HTR-8/SVneo (cell line): Measurements from ENCODE around the gene RBM43.
"Not testable (repeated sequence)": the region's sequence is repeated elsewhere in the genome, so short reads cannot be mapped to it uniquely, and the experiment has no call there.

Source experiments
- DNase-seq: peaks from one replicate; pipeline ENCODE4 v3.0.0; 2011; ENCODE audit warnings: low spot score, mixed read lengths; ENCODE audit not compliant: insufficient read length
- FAIRE-seq: peaks from 2 replicates; lab custom pipeline; 2011; peaks lifted over from hg19 to GRCh38; lab: Jason Lieb, UNC

Gene RBM43

GRCh38 chr2:151269798-151270568, 8.3 kb upstream of the RBM43 start:
- DNase-seq (no peak), FAIRE-seq (no peak)

GRCh38 chr2:151268085-151268484, 6.4 kb upstream of the RBM43 start:
- DNase-seq (no peak), FAIRE-seq (no peak)

- DNase-seq (no peak), FAIRE-seq (no peak)
These were observed 5.9 kb upstream of the RBM43 start for GRCh38 chr2:151267537-151267936.

- FAIRE-seq (no peak), DNase-seq (no peak)
These were observed 4.3 kb upstream of the RBM43 start for GRCh38 chr2:151265991-151266390.

- FAIRE-seq (no peak), DNase-seq (no peak)
These were observed 2.6 kb upstream of the RBM43 start for GRCh38 chr2:151264157-151264825.

GRCh38 chr2:151262629-151263028, 966 bp upstream of the RBM43 start:
- FAIRE-seq (no peak), DNase-seq (no peak)

GRCh38 chr2:151261977-151262291, 271 bp upstream of the RBM43 start:
- DNase-seq (no peak), FAIRE-seq (no peak)

- no peak for FAIRE-seq
- DNase-seq = no peak
These were observed 961 bp downstream of the RBM43 start for GRCh38 chr2:151260573-151261230.

- FAIRE-seq = no peak
- peak; percentile 41 for DNase-seq
These were observed 3.5 kb downstream of the RBM43 start for GRCh38 chr2:151258121-151258520.

GRCh38 chr2:151252646-151253045, 9.0 kb downstream of the RBM43 start:
- no peak for DNase-seq
- FAIRE-seq = no peak

- no peak for FAIRE-seq
- no peak for DNase-seq
These were observed 10.7 kb downstream of the RBM43 start for GRCh38 chr2:151251012-151251411.

GRCh38 chr2:151247432-151247831, 14.2 kb downstream of the RBM43 start:
- FAIRE-seq = no peak
- DNase-seq = no peak

GRCh38 chr2:151246152-151246551, 15.5 kb downstream of the RBM43 start:
- no peak for DNase-seq
- FAIRE-seq = no peak

- FAIRE-seq (no peak), DNase-seq (no peak)
These were observed 18.2 kb downstream of the RBM43 start for GRCh38 chr2:151243468-151243867.

- FAIRE-seq (no peak), DNase-seq (no peak)
These were observed 20.4 kb downstream of the RBM43 start for GRCh38 chr2:151241224-151241623.

- DNase-seq (no peak), FAIRE-seq (no peak)
These were observed 21.2 kb downstream of the RBM43 start for GRCh38 chr2:151240433-151240832.

- no peak for DNase-seq
- no peak for FAIRE-seq
These were observed 22.0 kb downstream of the RBM43 start for GRCh38 chr2:151239624-151240023.

GRCh38 chr2:151238527-151239487, 22.9 kb downstream of the RBM43 start:
- FAIRE-seq (no peak), DNase-seq (peak; percentile 74)

GRCh38 chr2:151237422-151238025, 24.1 kb downstream of the RBM43 start:
- DNase-seq = no peak

GRCh38 chr2:151233760-151234159, 27.9 kb downstream of the RBM43 start:
- not testable (repeated sequence) for DNase-seq, FAIRE-seq

More at GRCh38 chr2:151237422-151238025, 24.1 kb downstream of the RBM43 start:
- FAIRE-seq = no peak
